Fibroblast of mammary gland (primary cell): ENCODE data around the gene COMMD3.

Source experiments
- DNase-seq: peaks from one replicate; pipeline ENCODE4 v3.0.0-alpha.2; 2010; ENCODE audit warnings: low read depth
- H3K4me3 ChIP-seq: 2 replicates; pipeline ENCODE4 v1.5.1; 2011; ENCODE audit warnings: low read depth, mild to moderate bottlenecking, low read length, moderate library complexity; ENCODE audit not compliant: control insufficient read depth
- TF ChIP-seq, protein P1 (sequence below): conservative IDR thresholded peaks from 2 replicates; pipeline ENCODE4 v1.5.1; 2011; ENCODE audit warnings: low read depth, low read length, inconsistent platforms; ENCODE audit not compliant: control insufficient read depth, insufficient read depth

The COMMD3 gene

DNA sequence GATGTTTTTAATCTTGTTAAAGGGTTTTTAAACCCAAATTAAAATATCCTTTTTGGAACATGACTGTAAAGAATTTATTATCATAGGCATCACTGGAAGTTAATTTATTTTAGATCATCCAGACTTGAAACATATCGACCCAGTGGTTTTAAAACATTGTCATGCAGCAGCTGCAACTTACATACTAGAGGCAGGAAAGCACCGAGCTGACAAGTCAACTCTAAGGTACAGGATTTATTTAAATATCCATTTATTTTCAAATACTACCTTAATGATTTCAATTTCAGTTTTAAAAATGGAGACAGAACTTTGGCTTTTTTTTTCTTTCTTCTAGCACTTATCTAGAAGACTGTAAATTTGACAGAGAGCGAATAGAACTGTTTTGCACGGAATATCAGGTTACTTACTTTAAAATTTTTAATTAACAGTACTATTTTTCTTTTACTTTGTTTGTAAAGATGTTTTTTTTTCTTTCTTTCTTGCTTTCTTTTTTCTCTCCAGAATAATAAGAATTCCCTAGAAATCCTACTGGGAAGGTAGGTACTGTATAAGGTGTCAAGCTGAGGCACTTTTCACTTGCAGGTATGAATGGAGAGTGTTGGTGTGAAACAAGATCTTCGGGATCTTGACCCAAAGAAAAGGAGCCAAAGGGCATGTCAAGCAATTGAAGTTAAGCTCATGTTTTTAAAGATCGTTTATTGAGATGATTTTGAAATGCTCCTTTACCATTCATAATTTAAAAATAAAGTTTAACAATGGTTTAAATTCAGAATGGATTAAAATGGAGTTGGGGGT lies 1.8 kb downstream of the COMMD3 start:
- H3K4me3 ChIP-seq: no peak overlapping the region
- TF ChIP-seq, protein P1, sequence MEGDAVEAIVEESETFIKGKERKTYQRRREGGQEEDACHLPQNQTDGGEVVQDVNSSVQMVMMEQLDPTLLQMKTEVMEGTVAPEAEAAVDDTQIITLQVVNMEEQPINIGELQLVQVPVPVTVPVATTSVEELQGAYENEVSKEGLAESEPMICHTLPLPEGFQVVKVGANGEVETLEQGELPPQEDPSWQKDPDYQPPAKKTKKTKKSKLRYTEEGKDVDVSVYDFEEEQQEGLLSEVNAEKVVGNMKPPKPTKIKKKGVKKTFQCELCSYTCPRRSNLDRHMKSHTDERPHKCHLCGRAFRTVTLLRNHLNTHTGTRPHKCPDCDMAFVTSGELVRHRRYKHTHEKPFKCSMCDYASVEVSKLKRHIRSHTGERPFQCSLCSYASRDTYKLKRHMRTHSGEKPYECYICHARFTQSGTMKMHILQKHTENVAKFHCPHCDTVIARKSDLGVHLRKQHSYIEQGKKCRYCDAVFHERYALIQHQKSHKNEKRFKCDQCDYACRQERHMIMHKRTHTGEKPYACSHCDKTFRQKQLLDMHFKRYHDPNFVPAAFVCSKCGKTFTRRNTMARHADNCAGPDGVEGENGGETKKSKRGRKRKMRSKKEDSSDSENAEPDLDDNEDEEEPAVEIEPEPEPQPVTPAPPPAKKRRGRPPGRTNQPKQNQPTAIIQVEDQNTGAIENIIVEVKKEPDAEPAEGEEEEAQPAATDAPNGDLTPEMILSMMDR: no peak
- DNase-seq: no peak

DNA sequence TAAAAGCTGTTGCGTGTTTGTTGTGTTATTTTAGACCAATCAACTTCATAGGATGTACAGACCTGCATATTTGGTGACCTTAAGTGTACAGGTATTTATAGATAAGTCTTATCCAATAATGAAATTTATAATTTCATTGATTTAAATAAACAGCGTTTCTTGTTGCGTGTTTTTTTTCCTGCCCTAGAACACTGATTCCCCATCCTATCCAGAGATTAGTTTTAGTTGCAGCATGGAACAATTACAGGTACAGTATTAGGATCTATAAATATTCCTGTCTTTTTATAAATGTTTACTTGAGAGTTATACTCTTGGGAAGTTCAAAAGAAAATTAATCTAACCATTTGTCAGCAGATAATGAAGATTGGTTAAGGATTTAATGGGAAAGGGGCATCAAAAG lies 2.6 kb downstream of the COMMD3 start:
- H3K4me3 ChIP-seq: no peak overlapping the region
- TF ChIP-seq, protein P1: no peak
- DNase-seq: no peak

DNA sequence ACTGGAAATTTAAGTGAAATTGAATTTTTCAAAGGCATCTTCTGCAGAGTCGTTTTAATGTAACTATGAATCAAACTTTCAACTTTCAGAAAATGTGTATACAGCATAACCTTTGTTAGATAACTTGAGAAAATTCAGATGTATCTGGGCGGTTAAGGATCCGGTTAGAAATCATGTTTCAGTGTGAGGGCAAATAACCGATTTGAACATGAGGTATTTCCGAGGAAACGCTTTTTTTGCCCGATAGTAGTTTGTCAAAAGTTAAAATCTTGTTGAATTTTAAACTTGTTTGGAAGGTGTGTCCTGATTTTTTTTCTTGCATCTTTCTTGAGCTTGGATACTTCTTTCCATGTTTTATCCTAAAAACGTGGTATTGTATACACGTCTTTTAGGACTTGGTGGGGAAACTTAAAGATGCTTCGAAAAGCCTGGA lies 3.4 kb downstream of the COMMD3 start:
- TF ChIP-seq, protein P1: no peak
- H3K4me3 ChIP-seq: no peak overlapping the region
- DNase-seq: no peak

DNA sequence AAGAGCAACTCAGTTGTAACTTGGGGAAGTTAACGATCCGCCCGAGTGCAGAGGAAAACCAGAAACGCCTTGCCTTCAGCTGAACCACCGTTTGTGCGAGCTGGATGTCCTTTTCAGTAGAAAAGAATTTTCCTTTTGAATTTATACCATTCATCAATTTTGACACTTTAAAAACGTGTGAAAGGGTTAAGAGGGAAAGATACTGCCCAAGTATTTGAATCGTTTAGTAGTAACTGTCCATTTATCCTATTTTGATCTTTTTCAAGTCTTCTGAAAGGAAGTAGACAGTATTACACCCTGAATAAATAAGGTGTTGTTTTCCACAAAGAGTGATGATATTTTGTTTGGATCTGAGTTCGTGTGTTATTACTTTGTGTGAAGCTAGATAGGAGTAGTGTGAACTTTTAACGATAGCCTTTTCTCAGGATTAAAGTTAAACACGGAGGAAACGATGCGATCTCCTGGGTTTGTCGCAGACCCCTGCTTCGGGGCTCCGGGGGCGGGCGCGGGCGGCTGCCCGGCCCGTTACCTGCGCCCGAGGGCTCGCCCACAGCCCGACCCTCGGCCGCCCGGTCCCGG lies 3.9 kb downstream of the COMMD3 start:
- DNase-seq: no peak
- TF ChIP-seq, protein P1: no peak
- H3K4me3 ChIP-seq: peak overlapping the region; percentile 44

DNA sequence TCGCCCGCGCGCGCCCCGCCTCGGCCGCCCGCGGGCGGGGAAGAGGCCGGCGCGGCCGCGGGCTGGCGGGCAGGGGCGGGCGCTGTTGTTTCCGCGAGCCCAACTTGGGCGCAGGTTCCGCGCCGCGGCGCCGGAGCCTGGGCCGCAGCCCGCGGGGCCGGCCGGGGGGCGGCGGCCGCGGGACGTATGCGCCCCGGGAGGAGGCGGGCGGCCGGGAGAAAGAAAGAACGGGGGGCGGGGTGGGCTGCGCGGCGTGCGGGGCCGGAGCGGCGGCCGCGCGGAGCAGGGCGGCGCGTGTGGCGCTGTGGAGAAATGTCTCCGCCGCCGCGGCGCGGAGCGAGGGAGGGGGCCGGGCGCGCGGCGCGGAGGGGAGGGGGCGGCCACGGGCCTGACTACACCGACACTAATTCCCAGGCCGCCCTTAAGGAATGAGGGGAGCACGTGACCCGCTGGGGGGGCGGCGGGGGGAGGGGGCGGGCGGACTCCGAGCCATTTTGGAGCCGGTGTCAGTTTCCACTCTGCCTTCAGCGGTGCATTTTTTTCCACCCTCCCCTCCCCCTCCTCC lies 4.5 kb downstream of the COMMD3 start, which contains the start of gene BMI1:
Gene BMI1 (plus strand): TSS at position 509 of the 565 bp plus-strand sequence. CDS start 5,351 bp downstream, outside the sequence.
- H3K4me3 ChIP-seq: peak within 1 kb of the TSS; percentile 68
- DNase-seq: peak; percentile 70
- TF ChIP-seq, protein P1: no peak

DNA sequence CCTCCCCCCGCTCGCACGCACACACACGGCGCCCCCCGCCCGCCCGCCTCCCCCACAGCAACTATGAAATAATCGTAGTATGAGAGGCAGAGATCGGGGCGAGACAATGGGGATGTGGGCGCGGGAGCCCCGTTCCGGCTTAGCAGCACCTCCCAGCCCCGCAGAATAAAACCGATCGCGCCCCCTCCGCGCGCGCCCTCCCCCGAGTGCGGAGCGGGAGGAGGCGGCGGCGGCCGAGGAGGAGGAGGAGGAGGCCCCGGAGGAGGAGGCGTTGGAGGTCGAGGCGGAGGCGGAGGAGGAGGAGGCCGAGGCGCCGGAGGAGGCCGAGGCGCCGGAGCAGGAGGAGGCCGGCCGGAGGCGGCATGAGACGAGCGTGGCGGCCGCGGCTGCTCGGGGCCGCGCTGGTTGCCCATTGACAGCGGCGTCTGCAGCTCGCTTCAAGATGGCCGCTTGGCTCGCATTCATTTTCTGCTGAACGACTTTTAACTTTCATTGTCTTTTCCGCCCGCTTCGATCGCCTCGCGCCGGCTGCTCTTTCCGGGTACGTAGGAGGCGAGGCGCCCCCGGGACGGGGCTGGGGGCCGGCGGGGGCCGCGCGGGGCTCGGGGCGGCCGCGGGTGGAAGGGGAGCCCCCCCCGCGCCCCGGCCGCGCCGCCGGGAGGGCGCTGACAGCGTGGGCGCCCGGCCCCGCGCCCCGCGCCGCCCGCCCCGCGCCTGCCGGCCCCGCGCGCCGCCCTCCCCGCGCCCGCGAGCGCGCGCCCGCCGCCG lies 5.2 kb downstream of the COMMD3 start:
- H3K4me3 ChIP-seq: peak overlapping the region; percentile 63
- peak; percentile 69 for DNase-seq
- TF ChIP-seq, protein P1: no peak
